Measurements from ENCODE around the gene CCRL2.
"Not testable (repeated sequence)": the region's sequence is repeated elsewhere in the genome, so short reads cannot be mapped to it uniquely, and the experiment has no call there.

Gene CCRL2

DNA sequence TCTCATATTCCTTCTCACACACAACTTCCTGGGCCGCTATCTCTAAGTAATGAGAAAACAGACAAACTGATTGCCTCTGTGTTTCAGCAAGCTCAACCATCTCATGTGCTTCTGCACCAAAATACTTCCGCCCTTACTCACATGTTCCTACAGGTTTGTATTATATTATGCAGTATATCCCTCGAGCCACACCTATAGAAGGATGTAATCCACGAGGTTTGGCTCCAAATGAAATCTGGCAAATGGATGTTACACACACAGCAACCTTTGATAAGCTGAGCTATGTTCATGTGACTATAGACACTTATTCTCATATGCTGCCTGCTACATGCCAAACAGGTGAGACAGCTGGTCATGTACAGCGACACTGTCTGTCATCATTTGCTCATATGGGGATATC, 22.6 kb downstream of the CCRL2 start:
- DNase-seq (ENCODE audit: low spot score): no peak

GRCh38 chr3:46430879-46431278, 23.8 kb downstream of the CCRL2 start:
- not testable (repeated sequence) for DNase-seq (ENCODE audit: low spot score)

DNA sequence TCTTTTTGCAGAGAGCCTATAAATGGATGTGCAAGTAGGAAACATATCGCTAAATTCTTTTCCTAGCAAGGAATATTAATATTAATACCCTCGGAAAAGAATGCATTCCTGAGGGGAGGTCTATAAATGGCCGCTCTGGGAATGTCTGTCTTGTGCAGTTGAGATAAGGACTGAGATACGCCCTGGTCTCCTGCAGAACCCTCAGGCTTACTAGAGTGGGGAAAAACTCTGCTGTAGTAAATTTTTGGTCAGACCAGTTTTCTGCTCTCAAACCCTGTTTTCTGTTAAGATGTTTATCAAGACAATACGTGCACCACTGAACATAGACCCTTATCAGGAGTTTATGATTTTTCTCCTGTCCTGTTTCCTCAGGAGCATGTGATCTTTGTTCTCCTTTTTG, 24.8 kb downstream of the CCRL2 start:
- not testable (repeated sequence) for DNase-seq (ENCODE audit: low spot score)

GRCh38 chr3:46433118-46433517, 26.1 kb downstream of the CCRL2 start:
- DNase-seq (ENCODE audit: low spot score): not testable (repeated sequence)

- no peak for DNase-seq (ENCODE audit: low spot score)
These were observed 26.8 kb downstream of the CCRL2 start for GRCh38 chr3:46433841-46434240.

DNA sequence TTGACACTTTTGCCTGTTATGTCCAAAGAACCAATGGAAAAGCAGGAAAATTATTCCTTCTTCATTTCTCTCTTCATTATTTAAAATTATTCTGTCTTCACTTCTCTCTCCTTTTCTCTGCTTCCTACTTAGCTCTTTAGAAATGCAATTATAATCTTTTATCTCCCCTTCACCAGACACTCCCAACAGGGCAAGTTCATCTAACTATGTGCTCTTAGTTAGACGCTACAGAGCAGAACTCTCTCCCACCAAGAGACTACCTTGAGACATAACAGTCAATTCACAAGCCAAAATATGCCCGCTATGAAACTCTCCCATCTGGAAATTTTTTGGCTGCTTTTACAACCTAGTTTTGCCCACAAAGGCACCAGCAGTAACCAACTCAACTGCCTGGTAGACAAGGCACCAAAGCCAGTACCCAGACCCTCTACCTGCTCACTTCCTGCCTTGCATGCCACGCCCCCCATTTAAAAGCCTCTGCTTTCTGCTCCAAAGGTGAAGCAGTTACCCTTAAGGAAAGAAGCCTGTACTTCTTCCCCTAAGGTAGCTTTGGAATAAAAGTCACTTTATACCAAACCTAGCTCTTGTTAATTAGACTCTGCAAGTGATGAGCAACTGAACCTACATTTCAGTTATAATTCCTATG, 28.1 kb downstream of the CCRL2 start:
- DNase-seq (ENCODE audit: low spot score): no peak

GRCh38 chr3:46438831-46439230, 31.8 kb downstream of the CCRL2 start:
- no peak for DNase-seq (ENCODE audit: low spot score)

- peak; percentile 56 for DNase-seq (ENCODE audit: low spot score)
These were observed 33.7 kb downstream of the CCRL2 start for GRCh38 chr3:46440531-46441294.

- DNase-seq (ENCODE audit: low spot score): peak; percentile 30
These were observed 35.8 kb downstream of the CCRL2 start for GRCh38 chr3:46442576-46443530.

GRCh38 chr3:46447228-46447985, 40.3 kb downstream of the CCRL2 start:
- DNase-seq (ENCODE audit: low spot score): no peak

DNA sequence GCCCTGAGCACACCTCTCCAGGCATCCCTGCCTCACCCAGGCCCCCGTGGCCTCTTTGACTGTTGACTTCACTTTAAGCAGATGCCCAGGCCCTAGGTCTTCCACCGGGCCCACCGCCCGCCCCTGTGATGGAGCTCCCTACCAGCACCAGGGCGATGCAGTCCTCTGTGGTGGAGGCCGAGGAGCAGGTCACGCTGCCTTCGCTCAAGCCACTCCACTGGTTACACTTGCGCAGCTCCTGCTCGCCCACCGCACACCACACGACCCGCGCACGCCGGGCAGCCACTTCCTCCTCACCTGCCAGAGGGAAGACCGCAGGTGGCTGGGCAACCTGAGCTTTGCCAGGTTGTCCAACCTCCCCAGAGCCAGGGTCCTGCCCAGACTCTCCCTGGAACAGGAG, 41.7 kb downstream of the CCRL2 start:
- DNase-seq (ENCODE audit: low spot score): no peak

DNA sequence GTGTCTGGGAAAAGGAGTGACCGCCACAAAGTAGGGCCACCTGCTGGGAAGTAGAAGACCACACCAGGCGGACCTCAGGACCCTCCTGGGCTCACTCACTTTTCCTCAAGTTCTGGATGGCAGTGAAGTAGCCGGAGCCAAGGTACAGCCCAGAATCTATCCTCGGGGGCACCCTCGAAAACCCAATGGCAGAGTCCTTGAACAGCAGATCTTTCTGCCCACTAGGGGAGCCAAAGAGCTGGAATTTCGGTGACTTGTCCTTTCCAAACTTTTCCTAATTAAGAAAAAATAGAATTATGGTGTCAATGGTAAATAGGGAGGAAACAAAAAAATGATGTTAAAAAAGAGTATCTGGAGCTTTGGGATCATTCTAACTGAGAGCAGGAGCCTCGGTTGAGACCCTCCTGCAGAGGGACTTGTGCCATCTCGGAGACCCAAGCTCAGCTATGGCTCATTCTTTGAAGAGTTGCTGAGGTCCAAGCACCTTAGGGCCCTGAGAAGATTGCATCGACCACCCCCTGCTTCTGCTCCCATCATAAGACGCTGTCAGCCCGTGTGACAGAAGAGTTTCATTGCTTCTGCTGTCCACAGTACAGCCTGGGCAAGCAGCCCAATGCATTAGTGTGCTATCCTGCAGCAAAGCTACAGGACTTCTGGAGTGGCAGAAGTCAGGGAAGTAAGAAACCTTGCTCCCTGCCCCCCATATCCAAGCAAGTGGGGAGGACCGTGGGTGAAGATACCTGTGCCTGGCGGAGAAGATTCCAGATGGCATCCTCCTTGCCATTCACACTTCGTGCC, 42.9 kb downstream of the CCRL2 start:
- DNase-seq (ENCODE audit: low spot score): no peak

- DNase-seq (ENCODE audit: low spot score): no peak
These were observed 46.6 kb downstream of the CCRL2 start for GRCh38 chr3:46453526-46454208.

DNA sequence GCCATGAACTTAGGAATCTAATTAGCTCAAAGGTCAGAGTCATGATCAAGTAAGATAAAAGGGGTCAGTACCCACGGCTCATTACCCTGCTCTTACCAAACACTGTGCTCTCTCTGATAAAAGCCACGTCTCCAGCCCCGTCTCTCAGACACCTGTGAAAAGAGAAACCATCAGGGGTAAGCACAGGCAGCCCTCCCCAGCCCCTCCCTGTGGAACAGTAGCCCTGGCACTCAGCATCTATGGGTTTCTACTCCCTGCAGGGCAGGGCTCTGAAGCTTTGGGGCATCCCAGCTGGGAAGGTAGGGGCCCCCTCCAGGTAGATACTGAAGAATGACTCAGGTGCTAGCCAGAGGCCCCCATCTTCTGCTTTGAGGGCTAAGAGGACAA, 47.1 kb downstream of the CCRL2 start:
- DNase-seq (ENCODE audit: low spot score): no peak

DNA sequence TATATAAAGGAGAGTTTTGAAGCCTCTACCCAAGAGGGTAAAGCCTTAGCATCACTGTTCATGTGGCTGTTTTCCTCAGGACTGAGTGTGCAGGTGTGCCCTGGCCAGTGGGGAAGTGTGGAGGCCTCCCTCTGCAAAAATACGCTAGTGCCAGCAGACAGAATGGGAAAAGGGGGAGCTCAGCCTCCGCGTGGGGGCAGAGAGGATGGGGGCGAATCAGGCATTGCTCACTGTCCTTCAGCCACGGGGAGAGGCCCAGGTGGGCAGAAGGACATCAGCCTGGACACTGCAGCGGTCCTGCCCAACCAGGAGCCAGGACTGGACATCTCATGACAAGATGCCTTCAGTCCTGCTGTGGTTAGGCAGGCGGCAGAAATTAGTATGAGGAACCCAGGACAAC, 47.5 kb downstream of the CCRL2 start:
- DNase-seq (ENCODE audit: low spot score): no peak

DNA sequence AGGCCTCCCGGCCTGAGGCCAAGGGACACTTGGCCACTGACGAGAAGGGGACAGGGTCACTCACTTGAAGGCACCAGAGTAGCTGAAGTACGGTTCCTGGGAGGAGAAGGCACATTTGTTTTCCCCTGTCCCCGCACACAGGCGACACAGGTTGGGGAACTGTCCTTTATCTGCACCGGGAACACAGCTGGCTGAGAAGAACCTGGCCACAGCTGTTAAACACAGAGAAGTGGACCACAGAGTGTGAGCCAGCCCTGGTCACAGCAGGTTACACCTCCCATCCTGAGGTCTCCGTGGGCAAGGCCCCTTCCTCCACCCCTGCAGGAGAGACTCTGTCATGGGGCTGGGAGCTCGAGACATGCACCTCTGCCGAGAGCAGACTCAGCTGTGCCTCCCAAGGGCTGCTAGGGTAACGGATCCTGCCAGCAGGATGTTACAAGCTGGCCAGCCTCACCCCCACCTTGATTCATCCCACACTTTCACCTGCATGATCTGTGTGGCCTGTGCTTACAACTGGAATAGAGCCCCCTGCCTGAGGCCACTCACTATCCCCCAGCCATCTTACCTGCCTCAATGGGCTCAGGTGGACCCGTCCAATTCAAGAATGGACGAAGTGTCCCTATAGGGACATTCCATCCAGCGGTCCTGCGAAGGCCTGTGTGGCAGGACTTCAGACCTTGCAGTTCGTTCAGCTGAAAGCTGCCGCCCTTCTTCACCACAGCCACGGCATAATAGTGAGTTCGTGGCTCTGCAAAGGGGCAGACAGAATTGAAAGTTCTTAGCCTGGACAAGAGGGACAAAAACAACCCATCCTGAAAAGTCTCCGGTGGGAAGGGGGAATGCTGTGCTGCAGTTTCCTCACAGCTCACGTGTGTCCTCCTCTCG, 48.4 kb downstream of the CCRL2 start:
- DNase-seq (ENCODE audit: low spot score): no peak

DNA sequence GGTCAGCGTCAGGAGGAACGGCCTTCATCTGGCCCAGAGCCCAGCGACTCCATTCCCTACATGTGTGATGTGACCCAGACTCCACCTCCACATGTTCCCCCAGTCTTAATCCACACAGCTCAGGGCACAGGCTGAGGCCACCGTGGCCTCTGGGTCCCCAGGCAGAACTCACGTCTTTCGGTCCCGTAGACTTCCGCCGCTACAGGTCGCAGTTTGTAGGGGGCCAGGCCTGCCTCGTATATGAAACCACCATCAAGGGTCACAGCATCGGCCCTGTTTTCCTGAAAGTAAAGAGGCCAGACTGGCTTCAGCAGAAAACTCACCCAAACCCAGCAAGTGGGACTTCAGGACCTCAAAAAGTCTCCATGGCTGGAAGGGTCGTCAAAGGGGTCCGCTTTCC, 49.1 kb downstream of the CCRL2 start:
- no peak for DNase-seq (ENCODE audit: low spot score)
